NCI-H226 (cell line): ENCODE results near the gene RGS3.

Experiments used
- DNase-seq: peaks from one replicate; pipeline ENCODE4 v3.0.0-alpha.2; 2015

RGS3 gene

GRCh38 chr9:113492343-113493202, 29.0 kb downstream of the RGS3 start:
- DNase-seq: peak; percentile 53

GRCh38 chr9:113493203-113493520, 29.6 kb downstream of the RGS3 start:
- no peak for DNase-seq

- no peak for DNase-seq
Observed at GRCh38 chr9:113495526-113495925, 32.0 kb downstream of the RGS3 start.

GRCh38 chr9:113497051-113497450, 33.5 kb downstream of the RGS3 start:
- no peak for DNase-seq

GRCh38 chr9:113499153-113499875, 35.8 kb downstream of the RGS3 start:
- DNase-seq: no peak

- DNase-seq: no peak
Observed at GRCh38 chr9:113499876-113500497, 36.5 kb downstream of the RGS3 start.

GRCh38 chr9:113501129-113501686, 37.7 kb downstream of the RGS3 start:
- no peak for DNase-seq

- DNase-seq: no peak
Observed at GRCh38 chr9:113501852-113502251, 38.3 kb downstream of the RGS3 start.

- no peak for DNase-seq
Observed at GRCh38 chr9:113502427-113503034, 39.0 kb downstream of the RGS3 start.

GRCh38 chr9:113503131-113503541, 39.6 kb downstream of the RGS3 start:
- no peak for DNase-seq

- DNase-seq: no peak
Observed at GRCh38 chr9:113503613-113504211, 40.2 kb downstream of the RGS3 start.

- DNase-seq: no peak
Observed at GRCh38 chr9:113504725-113505590, 41.4 kb downstream of the RGS3 start.

GRCh38 chr9:113506090-113506589, 42.6 kb downstream of the RGS3 start:
- DNase-seq: no peak

GRCh38 chr9:113507256-113507655, 43.7 kb downstream of the RGS3 start:
- DNase-seq: no peak

- no peak for DNase-seq
Observed at GRCh38 chr9:113508111-113508749, 44.7 kb downstream of the RGS3 start.

GRCh38 chr9:113509463-113509862, 45.9 kb downstream of the RGS3 start:
- DNase-seq: no peak

GRCh38 chr9:113511047-113511521, 47.6 kb downstream of the RGS3 start:
- DNase-seq: no peak

GRCh38 chr9:113511856-113512761, 48.6 kb downstream of the RGS3 start:
- peak; percentile 56 for DNase-seq

GRCh38 chr9:113513111-113513510, 49.6 kb downstream of the RGS3 start:
- DNase-seq: no peak

- DNase-seq: no peak
Observed at GRCh38 chr9:113513536-113513935, 50.0 kb downstream of the RGS3 start.
